WERI-Rb-1 (cell line): ENCODE results near the gene SYT14.
"Not testable (repeated sequence)": the region's sequence is repeated elsewhere in the genome, so short reads cannot be mapped to it uniquely, and the experiment has no call there.

Source experiments
- DNase-seq: peaks from one replicate; pipeline ENCODE4 v3.0.0-alpha.2; 2020
- H3K27ac ChIP-seq: fragments of 250-450 bp; sonication (Bioruptor Pico); 2 replicates; pipeline ENCODE4 v1.5.1; 2020; ENCODE audit warnings: mild to moderate bottlenecking, moderate library complexity
- H3K27me3 ChIP-seq: fragments of 250-450 bp; sonication (Bioruptor Pico); 2 replicates; pipeline ENCODE4 v1.5.1; 2021; ENCODE audit warnings: mild to moderate bottlenecking, low read depth, moderate library complexity; ENCODE audit not compliant: insufficient read depth, severe bottlenecking
- H3K36me3 ChIP-seq: fragments of 250-450 bp; sonication (Bioruptor Pico); 2 replicates; pipeline ENCODE4 v1.5.1; 2020; ENCODE audit warnings: mild to moderate bottlenecking, moderate library complexity
- H3K4me3 ChIP-seq: 2 replicates; pipeline ENCODE4 v1.5.1; 2011; ENCODE audit warnings: low read depth, mild to moderate bottlenecking, control low read depth, low read length
- H3K9me3 ChIP-seq: fragments of 250-450 bp; sonication (Bioruptor Pico); 2 replicates; pipeline ENCODE4 v1.5.1; 2021; ENCODE audit warnings: mild to moderate bottlenecking, moderate library complexity; ENCODE audit not compliant: severe bottlenecking
- CTCF ChIP-seq: IDR thresholded peaks from 2 replicates; pipeline ENCODE4 v1.5.1; 2011; ENCODE audit warnings: low read depth, mild to moderate bottlenecking, control low read depth, inconsistent platforms, low read length

SYT14 gene

GRCh38 chr1:210049616-210050015 lies 111.6 kb downstream of the SYT14 start:
- no peak for TF ChIP-seq CTCF
- H3K36me3 ChIP-seq = peaks cover 3% of the 10 kb centered on the region; the same call in 1 of the 2 replicates
- no peak overlapping the region for H3K27ac ChIP-seq
- no peaks in the 10 kb centered on the region for H3K9me3 ChIP-seq
- no peaks in the 10 kb centered on the region for H3K27me3 ChIP-seq
- no peak overlapping the region for H3K4me3 ChIP-seq
- DNase-seq = no peak

GRCh38 chr1:210050491-210050890 lies 112.5 kb downstream of the SYT14 start:
- not testable (repeated sequence) for H3K4me3 ChIP-seq, H3K27ac ChIP-seq, H3K36me3 ChIP-seq, DNase-seq, H3K27me3 ChIP-seq, H3K9me3 ChIP-seq

- H3K36me3 ChIP-seq = no peaks in the 10 kb centered on the region
- H3K4me3 ChIP-seq = no peak overlapping the region
- H3K27me3 ChIP-seq = no peaks in the 10 kb centered on the region
- DNase-seq = no peak
- H3K27ac ChIP-seq = no peak overlapping the region
- TF ChIP-seq CTCF = no peak
- no peaks in the 10 kb centered on the region for H3K9me3 ChIP-seq
Observed at GRCh38 chr1:210053126-210053525, 115.1 kb downstream of the SYT14 start.

- DNase-seq = no peak
- no peak for TF ChIP-seq CTCF
- H3K27me3 ChIP-seq = no peaks in the 10 kb centered on the region
- no peaks in the 10 kb centered on the region for H3K36me3 ChIP-seq
- H3K4me3 ChIP-seq = no peak overlapping the region
- no peak overlapping the region for H3K27ac ChIP-seq
- no peaks in the 10 kb centered on the region for H3K9me3 ChIP-seq
Observed at GRCh38 chr1:210057593-210057992, 119.6 kb downstream of the SYT14 start.

GRCh38 chr1:210061992-210062391 lies 124.0 kb downstream of the SYT14 start:
- no peaks in the 10 kb centered on the region for H3K9me3 ChIP-seq
- TF ChIP-seq CTCF = no peak

GRCh38 chr1:210070531-210070930 lies 132.5 kb downstream of the SYT14 start:
- DNase-seq = no peak
- no peaks in the 10 kb centered on the region for H3K27me3 ChIP-seq
- H3K4me3 ChIP-seq = no peak overlapping the region
- no peaks in the 10 kb centered on the region for H3K9me3 ChIP-seq
- H3K27ac ChIP-seq = no peak overlapping the region
- no peak for TF ChIP-seq CTCF
- H3K36me3 ChIP-seq = no peaks in the 10 kb centered on the region

More at GRCh38 chr1:210061992-210062391, 124.0 kb downstream of the SYT14 start:
- DNase-seq = no peak
- Histone ChIP-seq H3K4me3 (no peak overlapping the region), H3K36me3 (no peaks in the 10 kb centered on the region), H3K27ac (no peak overlapping the region), H3K27me3 (no peaks in the 10 kb centered on the region)
